Lung microvascular endothelial cell (primary cell): ENCODE data around the gene NRCAM. TPM values are rescaled to one million over a fixed set of nuclear protein-coding genes. Genes with fewer than 3 reads are reported as not detected.
A peak's percentile ranks its signal among the peaks of the same experiment; 100 is the strongest.

Source experiments
- DNase-seq, 2 donors: peaks; one replicate each; pipeline versions ENCODE4 v3.0.0 to v3.0.0-alpha.2; 2010; ENCODE audit warnings: low read depth in 2 of 2
- total RNA-seq: library from RNA; depleted of rRNA; stranded (reverse); fragments of >200 nt; gene quantifications from 2 replicates; pipeline ENCODE4 v1.2.1, GENCODE V29; 2014

Gene NRCAM
- total RNA-seq, 1 donor from 2014 or later: 1.2 TPM

DNA sequence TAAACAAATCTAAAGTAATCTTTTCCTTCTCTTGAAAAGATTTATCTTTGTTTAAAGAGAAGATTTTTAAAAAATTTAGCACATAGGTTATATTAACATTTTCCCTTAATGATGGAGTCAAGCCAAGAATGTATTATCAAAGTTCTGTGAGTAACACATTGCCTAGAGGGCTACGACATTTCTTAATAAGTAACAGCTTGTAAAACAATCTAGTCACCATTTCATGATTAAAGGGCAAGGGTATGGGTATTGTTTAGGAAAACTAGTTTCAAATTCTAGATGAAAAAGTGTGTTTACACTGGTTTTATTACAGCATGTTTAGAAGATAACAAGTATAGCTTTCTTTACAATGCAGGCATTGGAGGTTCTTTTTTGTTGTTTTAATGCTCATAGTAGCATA is 297.5 kb downstream of the NRCAM start:
- DNase-seq: no peak

DNA sequence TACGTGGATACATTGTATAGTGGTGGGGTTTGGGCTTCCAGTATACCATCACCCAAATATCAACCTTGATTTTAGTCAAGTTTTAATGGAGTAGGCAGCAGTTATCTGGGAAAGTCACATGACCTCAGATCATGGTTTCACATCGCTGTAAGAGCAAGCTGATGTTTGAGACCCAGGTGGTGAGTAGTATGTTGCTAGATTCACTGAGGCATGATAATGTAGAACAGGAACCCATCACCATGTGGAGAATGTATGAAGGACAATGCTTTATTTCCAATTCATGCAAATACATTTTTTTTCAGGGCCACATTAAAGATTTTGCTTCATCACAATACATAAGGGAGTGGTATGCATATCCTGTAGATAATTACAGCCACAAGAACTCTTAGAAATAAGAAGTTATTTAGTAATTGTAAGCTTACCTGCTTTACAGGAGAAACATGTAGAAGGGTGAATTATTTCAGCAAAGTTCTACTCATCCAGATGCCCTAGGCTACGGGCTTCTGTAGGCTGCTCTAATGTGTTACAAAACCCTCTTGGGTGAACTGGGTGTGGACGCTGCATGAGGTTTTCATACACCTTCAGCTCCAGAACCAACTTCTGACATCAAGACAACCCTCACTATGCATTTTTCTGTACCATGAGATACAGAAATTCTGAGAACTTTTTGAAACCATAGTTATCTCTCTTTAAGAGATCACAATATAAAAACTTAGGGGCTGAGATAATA is 298.5 kb downstream of the NRCAM start:
- DNase-seq: no peak

DNA sequence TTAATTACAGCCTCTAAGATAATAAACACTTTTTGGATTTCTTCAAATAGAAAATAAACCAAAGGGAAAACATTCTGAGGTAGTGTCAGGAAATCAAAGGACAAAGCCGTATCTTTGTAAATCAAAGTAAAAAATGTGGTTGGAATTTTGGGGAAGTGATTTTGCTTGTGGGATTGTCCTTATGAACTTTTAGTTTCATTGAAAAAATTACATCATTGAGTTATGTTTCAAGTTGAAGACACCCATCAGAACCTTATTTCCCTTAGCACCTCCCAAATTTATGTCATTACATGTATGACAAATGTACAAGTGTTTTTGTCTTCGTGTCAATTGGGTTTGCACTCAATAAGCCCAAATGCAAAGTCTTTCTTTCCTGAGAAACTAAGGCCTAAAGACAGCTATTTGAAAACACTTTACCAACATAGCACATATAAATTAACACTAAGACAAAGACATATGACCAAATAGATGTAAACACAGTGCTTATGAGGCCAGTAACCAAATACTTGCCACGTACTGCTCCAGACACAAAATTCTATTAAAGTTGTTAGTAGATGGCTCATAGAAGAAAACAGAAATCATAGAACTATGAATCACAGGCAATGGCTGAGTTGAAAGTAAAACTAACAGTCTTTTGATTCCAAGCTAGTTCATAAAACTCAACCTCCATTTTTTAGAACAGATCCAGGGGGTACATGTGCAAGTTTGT is 299.2 kb downstream of the NRCAM start:
- no peak for DNase-seq

DNA sequence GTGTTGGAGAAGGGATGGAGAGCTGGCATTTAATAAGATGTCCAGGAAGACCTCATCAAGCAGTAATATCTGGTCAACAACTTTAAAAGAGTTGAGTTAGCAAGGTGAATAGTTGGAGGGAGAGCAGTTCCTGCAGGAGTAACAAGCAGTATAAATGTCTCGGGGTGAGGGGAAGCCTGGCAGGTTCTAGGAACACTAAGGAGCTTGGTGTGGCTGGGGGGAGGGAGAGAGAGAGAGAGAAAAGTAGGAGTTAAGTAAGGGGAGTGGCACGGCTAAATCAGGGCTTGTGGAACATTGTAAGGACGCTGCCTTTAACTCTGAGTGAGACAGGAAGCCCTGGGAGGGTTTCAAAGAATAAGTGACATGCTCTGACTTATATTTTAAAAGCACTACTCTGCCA is 304.0 kb downstream of the NRCAM start:
- DNase-seq: no peak

DNA sequence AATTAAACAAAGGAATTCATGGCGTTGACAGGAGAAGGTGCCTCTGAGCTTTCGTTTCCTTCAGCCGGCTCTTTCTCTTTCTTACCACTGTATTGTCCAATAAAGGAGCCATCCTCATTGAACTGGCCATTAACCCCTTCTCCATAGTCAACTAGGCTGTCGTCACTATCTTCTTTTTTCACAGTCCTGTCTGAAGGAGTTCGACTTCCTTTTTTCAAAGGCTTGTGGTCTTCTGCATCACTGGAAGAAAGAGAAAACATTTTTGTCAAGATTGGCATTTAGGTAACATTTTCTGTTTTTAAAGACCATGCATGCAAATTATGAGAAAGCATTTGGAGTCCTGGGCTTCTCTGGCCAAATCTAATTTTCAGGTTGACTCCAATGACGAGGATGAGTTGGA is 306.3 kb downstream of the NRCAM start:
- DNase-seq: no peak

DNA sequence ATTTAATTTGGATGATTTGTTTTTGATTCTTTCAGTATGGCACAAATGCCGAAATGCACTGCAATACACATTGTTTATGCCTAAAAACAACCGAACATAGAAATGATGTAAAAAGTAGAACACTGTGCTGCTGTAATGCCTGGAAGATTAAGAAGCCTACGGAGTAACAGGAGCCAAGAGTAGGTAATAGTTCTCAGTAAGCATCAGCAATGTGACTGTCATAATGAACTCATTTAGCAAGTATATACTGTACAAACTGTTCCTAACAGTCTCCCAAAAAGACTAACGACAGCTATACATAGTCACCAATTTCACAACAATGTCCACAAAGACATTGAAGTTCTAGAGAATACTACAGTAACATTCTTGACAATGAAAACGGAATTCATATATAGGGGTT is 307.1 kb downstream of the NRCAM start:
- DNase-seq: no peak

DNA sequence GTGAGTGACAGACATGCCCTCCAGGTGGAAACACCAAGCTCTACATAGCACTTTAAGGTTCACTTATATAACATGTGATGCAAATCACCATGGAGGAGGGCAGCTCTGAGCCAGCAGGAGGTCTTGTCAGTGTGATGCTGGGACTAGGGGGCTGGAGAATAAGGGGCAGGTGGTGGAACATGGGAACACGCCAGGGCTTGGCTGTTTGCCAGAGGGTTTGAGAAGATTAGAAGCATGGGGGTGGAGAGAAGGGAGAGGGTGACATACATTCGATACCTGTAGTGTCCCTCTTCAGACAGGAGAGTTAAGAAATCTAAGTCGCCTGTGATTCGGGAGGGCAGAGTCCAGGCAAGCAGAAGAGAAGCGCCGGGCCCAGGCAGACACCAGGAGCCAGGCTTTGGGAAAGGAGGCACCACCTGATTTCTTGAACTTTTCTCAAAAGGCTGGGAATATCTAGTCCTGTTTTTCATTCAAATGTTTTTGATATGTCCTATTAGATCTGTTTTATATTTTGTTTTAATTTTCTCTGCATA is 309.1 kb downstream of the NRCAM start:
- no peak for DNase-seq

DNA sequence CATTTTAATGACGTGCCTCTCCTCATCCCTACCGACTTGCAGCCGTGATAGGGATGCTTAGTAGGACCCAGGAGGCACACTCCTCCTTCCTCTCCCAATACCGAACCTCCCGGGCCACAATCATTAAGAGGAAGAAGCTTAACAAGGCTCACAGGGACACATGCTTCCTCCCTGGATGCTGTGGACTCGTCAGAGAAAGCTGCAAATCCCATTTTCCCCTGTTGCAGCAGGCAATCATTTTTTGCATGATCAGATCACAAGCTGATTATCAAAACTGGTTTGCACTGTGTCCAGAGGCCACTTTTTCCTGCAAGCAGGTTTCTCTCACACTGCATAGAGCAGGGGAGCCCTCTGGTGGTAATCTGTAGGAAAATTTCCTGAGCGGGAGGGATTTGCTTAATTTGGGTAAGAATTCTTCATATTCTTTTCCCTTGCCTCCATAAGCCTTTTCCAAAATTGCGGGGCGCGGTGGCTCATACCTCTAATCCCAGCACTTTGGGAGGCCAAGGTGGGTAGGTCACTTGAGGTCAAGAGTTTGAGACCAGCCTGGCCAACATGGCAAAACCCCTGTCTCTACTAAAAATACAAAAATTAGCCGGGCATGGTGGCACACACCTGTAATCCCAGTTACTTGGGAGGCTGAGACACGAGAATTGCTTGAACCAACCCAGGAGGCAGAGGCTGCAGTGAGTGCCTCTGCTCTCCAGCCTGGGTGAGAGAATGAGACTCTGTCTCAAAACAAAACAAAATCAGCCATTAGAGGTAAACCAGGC is 310.0 kb downstream of the NRCAM start:
- peak; percentile 85 to 90 for DNase-seq

DNA sequence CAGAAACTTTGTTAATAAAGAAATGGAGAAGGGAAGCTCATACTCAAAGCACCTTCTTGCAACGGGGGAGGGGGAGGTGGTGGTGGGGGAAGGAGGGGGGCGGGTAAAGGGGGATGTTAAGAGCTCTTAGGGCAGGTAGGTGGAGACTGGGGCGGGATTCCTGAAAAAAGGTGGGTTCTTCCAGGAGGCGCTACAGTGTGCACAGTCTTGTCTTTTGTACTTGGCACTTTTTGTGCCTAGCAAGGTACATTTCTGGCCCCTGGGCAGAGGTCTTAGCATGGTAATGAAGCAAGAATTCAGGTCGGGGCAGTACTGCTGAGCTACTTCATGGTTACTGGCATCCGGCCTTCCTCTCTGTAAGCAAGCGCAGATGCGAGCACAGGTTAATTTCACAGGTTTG is 310.8 kb downstream of the NRCAM start:
- no peak for DNase-seq

DNA sequence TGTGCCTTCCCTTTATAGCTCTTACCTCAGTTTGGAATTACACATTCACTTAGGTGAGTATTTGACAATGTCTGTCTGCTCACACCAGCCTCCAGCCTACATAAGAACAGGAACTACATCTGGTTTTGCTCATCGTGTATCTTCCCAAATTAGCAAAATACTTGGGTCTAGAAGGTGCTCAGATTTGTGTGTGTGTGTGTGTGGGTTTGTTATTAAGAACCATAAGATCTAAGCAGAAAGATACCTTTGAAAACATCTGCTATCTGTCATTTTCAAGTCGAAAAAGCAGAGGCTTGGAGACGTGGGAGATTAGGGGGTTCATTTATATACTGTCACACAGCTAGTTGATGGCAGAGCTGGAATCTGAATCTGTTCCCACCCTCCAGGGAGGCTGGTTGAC is 311.3 kb downstream of the NRCAM start:
- no peak for DNase-seq

DNA sequence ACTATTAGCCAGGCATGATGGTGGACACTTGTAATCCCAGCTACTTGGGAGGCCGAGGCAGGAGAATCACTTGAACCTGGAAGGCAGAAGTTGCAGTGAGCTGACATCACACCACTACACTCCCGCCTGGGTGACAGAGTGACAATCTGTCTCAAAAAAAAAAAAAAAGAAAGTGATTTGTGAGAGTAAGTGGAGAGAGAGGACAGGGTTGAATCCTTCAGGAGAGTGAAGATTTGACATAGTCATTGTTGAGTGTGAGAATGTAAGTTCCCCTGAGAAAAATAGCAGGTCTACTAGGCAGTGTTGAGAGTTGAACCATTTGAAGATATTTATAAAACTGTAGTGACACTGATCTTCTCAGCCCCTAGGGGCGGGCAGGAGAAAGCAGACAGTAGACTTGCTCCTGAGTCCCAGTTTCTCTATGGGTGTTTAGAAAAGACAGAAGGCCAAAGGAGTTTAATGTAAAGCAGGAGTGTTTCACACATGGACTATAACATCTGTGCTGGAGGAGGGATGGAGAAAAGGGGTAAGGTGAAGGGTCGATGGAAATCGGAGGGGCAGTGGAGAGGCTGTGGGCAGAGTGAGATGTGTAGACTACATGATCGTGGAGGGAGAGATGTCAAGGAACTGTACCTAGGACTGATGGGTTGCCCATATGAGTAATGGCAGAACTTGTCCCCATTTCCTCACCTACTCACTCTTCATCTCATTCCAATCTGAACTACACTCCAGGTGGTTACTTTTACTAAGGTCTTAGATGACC is 312.4 kb downstream of the NRCAM start:
- no peak for DNase-seq

DNA sequence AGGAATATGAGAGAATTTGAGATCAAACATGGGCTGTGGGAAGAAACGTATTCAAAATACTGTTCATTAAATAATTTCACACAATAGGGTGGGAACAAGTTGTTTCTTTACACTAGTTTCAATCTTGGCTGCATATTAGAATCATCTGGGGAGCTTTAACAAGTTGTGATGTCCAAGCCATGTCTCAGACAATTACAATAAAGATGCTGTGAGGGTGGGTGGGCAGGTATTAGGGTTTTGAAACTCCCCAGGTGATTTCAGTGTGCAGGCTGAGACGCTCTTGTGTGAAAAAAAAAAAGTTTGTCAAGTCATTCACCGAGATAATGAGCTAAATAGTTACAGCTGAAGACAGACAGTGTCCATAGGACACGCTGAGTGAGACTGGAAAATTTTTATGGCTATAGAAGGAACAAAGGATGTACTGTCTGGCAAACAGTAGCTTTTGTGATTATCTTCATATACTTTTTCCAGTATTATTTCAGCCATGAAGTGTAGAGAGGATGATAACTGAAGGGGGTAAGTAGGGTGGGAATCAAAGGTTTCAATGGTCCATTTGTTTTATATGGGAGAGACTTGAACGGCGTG is 313.5 kb downstream of the NRCAM start:
- DNase-seq: no peak

DNA sequence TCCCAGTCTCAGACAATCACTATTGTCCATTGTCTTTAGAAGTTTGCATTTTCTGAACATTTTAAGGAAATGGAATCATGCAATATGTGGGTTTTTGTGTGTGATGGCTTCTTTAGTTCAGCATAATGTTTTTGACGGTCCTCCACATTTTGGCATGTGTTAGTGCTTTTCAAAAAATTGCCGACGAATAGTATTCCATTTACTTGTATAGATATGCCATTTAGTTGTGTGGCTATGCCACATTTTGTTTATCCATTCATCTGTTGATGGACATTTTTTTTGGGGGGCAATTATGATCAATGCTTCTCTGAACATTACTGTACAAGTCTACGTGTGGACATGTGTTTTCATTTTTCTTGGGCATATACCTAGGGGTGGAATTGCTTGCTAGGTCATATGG is 314.1 kb downstream of the NRCAM start:
- DNase-seq: peak in 1 of 2 donors; percentile 6

DNA sequence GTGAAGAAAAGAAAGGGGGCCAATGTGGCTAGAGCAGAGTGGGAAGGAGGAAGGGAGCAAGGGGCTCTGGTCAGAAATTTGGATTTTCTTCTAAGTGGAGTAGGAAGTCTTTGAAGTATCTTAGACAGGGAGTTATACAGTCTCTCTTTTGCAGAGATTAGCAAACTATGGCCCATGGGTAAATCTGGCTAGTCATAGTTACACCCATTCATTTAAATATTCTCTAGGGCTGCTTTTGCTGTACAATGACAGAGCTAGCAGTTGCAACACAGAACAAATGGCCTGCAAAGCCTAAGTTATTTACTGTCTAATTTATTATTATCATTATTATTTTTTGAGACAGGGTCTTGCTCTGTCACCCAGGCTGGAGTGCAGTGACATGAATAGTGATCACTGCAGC is 315.6 kb downstream of the NRCAM start:
- no peak for DNase-seq

DNA sequence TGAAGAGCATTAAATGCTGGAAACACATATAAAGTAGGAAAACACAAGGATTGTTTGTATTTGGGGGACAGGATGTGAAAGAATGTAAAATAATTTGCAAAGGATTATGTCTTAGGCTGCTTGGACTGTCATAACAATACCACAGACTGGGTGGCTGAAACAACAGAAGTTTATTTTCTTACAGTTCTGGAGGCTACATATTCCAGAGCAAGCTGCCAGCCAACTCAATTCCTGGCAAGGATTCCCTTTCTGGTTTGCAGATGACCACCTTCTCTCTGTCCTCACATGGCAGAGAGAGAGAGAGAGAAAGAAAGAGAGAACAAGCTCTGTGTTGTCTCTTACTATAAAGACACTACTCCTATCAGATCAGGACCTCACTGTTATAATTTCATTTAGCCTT is 317.3 kb downstream of the NRCAM start:
- no peak for DNase-seq

DNA sequence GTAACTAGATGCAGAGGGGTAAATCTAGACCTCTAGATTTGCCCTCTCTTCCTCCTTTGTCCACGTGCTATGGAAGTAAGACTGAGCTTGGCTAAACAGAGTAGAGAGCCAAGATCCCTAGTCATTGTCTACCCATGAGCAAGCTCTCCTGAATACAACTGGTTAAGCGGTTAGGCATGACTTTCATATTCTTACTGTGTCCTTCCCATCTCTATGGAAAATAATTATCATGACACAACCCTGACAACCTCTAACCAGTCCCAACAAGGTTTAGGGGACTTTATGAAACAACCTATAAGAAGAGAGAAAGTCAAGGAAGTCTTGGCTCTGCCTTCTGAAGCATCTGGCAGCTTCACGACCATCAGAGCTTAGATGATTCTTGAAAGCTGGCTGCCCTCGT is 318.2 kb downstream of the NRCAM start:
- DNase-seq: no peak

DNA sequence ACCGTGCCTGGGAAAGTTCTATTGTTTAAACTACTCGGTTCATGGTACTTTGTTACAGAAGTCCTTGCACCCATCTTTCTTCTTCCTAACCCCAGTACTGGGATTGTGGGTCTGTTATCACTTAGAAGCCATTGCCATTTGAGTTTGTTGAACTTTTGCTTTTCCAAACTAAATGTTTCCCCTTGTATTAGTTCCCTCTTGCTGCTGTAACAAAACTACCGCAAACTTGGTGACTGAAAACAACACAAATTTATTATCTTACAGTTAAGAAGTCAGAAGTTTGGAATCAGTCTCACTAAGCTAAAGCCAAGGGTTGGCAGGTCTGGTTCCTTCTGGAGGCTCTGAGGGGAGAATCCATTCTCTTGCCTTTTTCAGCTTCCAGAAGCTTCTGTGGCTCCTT is 319.2 kb downstream of the NRCAM start:
- no peak for DNase-seq

DNA sequence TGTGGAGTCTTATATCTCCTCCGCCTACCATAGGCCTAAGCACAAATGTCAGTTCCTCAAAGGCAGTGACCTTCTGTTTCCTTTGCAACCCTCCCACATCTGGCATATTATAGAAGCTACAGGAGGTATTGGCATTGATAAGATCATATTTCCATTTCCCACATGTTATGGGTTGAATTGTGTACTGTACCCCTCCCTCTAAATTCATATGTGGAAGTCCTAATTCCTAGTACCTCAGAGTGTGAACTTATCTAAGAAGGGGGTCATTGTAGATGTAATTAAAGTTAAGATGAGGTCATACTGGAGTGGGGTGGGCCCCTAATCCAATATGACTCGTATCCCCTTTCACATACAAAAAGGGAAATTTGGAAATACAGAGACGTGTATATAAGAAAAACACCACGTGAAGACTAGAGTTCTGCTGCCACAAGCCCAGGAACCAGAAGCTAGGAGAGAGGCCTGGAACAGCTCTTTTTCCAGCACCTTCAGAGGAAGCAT is 320.0 kb downstream of the NRCAM start:
- peak in 1 of 2 donors; percentile 5 for DNase-seq

DNA sequence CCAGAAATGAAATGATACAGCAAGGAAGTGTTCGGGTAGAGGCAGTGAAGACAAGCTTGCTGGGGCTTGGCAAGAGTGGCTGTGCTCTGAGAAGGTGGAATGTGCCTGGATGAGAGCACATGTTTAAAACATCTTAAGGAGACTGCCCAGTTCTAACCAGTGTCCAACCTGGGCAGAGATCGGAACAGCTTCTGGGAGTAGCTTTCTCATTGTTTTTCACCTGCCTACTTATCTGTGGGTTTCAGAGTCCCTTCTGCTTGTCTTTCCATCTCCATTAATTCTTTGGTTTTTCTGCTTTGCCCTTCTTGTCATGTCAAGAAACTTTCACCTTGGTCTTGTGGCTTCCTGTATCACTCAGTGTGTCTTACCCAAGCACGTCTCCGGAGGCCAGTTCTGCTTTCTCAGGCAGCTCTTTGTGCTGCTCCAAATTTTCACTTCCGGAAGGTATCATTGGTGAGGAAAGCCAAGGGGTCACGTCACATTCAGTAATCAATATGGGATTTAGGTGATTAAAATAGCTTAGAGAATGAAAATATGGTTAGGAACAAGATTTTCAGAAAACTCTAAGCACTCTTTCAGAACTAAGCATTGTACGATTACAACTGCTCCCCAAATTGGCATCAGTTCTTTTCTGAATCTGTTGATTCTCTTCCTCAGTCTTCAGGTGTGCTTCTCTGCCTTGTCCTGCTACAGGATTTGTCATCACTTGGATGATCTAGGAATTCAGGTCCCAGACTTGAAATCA is 320.6 kb downstream of the NRCAM start:
- DNase-seq: no peak

DNA sequence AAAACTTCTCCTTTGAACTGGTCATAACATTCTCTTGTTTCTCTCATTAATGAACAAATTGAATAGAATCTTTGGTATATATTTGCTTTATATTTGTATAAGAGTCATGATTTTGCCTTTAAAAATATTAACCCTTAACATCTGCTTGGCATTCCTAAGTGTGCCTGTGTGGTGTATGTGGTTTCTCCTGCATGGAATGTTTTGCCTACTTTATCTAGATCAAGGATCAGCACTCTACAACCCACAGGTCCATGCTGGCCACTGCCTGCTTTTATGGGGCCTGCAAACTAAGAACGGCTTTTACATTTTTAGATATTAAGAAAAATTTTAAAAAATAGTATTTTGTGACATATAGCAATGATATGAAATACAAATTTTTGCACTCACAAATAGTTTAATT is 321.8 kb downstream of the NRCAM start:
- DNase-seq: no peak
